ENCODE data around the gene SARDH. TPM values are rescaled to one million over a fixed set of nuclear protein-coding genes. Genes with fewer than 3 reads are reported as not detected.

Gene SARDH
- total and polyA plus RNA-seq, 2 of the 8 experiments (the other 6 are each of a cell fraction or from before 2014, with no cell fraction given): 6.4 to 7.4 TPM

DNA sequence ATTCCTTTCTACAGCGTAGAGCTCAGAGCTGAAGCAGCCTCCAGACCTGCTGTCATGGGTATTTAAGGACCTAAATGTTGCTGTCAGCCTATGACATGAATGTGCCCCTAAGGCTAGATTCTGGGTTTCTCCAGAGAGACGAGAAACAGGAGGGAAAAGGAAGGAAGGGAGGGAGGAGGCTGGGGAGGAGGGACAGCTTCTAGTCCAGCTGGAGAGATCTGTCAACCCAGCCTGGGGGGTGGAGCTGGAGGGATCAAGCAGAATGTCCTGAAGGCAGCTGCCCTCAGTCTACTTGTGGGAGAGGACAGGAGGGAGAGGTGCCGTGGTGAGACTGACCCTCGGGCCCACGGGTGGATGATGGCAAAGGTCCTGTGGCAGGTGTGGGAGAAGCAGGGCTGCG lies 103.1 kb downstream of the SARDH start:
- Histone ChIP-seq H2BK20ac (ENCODE audit: low read length) (no peak overlapping the region), H3K23me2 (ENCODE audit: low read depth, low read length) (no peaks in the 10 kb centered on the region), H3K27me3 (replicated peaks in 1 of 4; ENCODE audit: control insufficient read depth in 3 of 4, extremely low read depth in 1 of 4, insufficient read depth in 3 of 4, low read length in 3 of 4) (no peaks in the 10 kb centered on the region; a peak in 1 of 7 replicates), H3K4ac (replicated peaks; ENCODE audit: insufficient read length, low read depth, low read length) (no peak overlapping the region), H4K91ac (replicated peaks; ENCODE audit: insufficient read length, low read length) (no peak overlapping the region), H3K14ac (ENCODE audit: insufficient read length) (no peak overlapping the region), H2BK12ac (ENCODE audit: low read depth, low read length) (no peak overlapping the region), H2BK120ac (replicated peaks; ENCODE audit: low read depth, low read length) (no peak overlapping the region), H3K79me2 (ENCODE audit: control insufficient read depth in 1 of 2, insufficient read depth in 2 of 2, low read length in 2 of 2) (no peaks in the 10 kb centered on the region), H2BK15ac (ENCODE audit: low read length) (no peak overlapping the region), H2AK5ac (ENCODE audit: low read depth, low read length) (no peak overlapping the region), H3K36me3 (ENCODE audit: control insufficient read depth in 2 of 4, insufficient read depth in 4 of 4, low read length in 3 of 4) (no peaks in the 10 kb centered on the region), H4K5ac (ENCODE audit: insufficient read length, low read depth, low read length) (no peak overlapping the region), H3K18ac (ENCODE audit: extremely low read depth, low read length) (peak overlapping the region; percentile 9; the same call in 1 of the 2 replicates), H3K27ac (ENCODE audit: low read depth, low read length) (no peak overlapping the region), H3K23ac (ENCODE audit: insufficient read length) (no peak overlapping the region), H4K20me1 (replicated peaks in 1 of 2; ENCODE audit: control insufficient read depth in 1 of 2, insufficient read depth in 2 of 2, low read length in 2 of 2) (peaks cover 0 to 2% of the 10 kb centered on the region in 2 experiments), H3K9me3 (ENCODE audit: insufficient read depth in 2 of 2, low read depth in 1 of 2, low read length in 1 of 2) (no peaks in the 10 kb centered on the region), H3K79me1 (ENCODE audit: low read depth, low read length) (no peaks in the 10 kb centered on the region), H4K8ac (ENCODE audit: extremely low read depth, insufficient read depth, low read length) (no peak overlapping the region), H2BK5ac (ENCODE audit: low read depth, low read length) (no peak overlapping the region), H3K4me3 (ENCODE audit: extremely low read depth in 1 of 4, insufficient read depth in 2 of 4, low read depth in 3 of 4, low read length in 4 of 4) (no peak overlapping the region), H3K4me2 (ENCODE audit: insufficient read depth in 1 of 2, low read depth in 2 of 2, low read length in 2 of 2) (no peak overlapping the region), H3K9ac (replicated peaks in 1 of 4; ENCODE audit: extremely low read depth in 1 of 4, low read depth in 3 of 4, low read length in 3 of 4) (no peak overlapping the region), H2AFZ (ENCODE audit: low read length) (no peak overlapping the region), H3K56ac (replicated peaks; ENCODE audit: insufficient read length, low read depth, low read length) (no peak overlapping the region), H3K4me1 (replicated peaks in 1 of 4; ENCODE audit: control insufficient read depth in 3 of 4, insufficient read depth in 4 of 4, low read length in 3 of 4) (peaks cover 0 to 28% (median 18%) of the 10 kb centered on the region in 4 experiments; a peak in 6 of 7 replicates)
- 80% methylated on average over 6 of the region's 6 CpGs; no CpG with 5 or more reads in 1 of the 2 experiments for WGBS, 2 experiments (ENCODE audit: extremely low coverage in 1 of 2, insufficient coverage in 1 of 2, insufficient read length in 1 of 2, insufficient replicate concordance in 2 of 2, low coverage in 1 of 2, low lambda C conversion rate in 2 of 2, missing lambda C conversion rate in 1 of 2)
- FAIRE-seq: no peak
- POLR2A ChIA-PET (ENCODE audit: partially characterized antibody): no interaction called here
- CTCF ChIA-PET (ENCODE audit: partially characterized antibody): interaction anchor here (0.6 to 3.0 kb wide), 9 partner anchors 12 to 88 kb away, joined by 3 to 11 read pairs (median 4); no protein-coding TSS in a partner anchor
- no peak for DNase-seq (ENCODE audit: low read depth in 1 of 2, low spot score in 2 of 2)
- TF ChIP-seq CBX5 (IDR thresholded peaks at IDR 0.05; ENCODE audit: low read depth, low read length) (no peak), JUND (IDR thresholded peaks at IDR 0.05; ENCODE audit: low read length) (no peak), GTF2F1 (IDR thresholded peaks at IDR 0.05; ENCODE audit: borderline replicate concordance, low read depth, low read length) (no peak), PHF8 (conservative IDR thresholded peaks at IDR 0.05; ENCODE audit: low read depth, low read length) (no peak), POLR2AphosphoS5 (IDR thresholded peaks at IDR 0.05; ENCODE audit: low read depth, low read length) (no peak), EP300 (IDR thresholded peaks at IDR 0.05; ENCODE audit: borderline replicate concordance in 1 of 2, low read depth in 2 of 2, low read length in 2 of 2) (no peak), HDAC6 (IDR thresholded peaks at IDR 0.05; ENCODE audit: low read depth, low read length) (no peak)
- TF ChIP-seq, protein P1, sequence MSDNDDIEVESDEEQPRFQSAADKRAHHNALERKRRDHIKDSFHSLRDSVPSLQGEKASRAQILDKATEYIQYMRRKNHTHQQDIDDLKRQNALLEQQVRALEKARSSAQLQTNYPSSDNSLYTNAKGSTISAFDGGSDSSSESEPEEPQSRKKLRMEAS (IDR thresholded peaks at IDR 0.05): no peak
- TF ChIP-seq, protein P2, sequence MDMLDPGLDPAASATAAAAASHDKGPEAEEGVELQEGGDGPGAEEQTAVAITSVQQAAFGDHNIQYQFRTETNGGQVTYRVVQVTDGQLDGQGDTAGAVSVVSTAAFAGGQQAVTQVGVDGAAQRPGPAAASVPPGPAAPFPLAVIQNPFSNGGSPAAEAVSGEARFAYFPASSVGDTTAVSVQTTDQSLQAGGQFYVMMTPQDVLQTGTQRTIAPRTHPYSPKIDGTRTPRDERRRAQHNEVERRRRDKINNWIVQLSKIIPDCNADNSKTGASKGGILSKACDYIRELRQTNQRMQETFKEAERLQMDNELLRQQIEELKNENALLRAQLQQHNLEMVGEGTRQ (IDR thresholded peaks at IDR 0.05; ENCODE audit: low read length): no peak
- TF ChIP-seq, protein P3, sequence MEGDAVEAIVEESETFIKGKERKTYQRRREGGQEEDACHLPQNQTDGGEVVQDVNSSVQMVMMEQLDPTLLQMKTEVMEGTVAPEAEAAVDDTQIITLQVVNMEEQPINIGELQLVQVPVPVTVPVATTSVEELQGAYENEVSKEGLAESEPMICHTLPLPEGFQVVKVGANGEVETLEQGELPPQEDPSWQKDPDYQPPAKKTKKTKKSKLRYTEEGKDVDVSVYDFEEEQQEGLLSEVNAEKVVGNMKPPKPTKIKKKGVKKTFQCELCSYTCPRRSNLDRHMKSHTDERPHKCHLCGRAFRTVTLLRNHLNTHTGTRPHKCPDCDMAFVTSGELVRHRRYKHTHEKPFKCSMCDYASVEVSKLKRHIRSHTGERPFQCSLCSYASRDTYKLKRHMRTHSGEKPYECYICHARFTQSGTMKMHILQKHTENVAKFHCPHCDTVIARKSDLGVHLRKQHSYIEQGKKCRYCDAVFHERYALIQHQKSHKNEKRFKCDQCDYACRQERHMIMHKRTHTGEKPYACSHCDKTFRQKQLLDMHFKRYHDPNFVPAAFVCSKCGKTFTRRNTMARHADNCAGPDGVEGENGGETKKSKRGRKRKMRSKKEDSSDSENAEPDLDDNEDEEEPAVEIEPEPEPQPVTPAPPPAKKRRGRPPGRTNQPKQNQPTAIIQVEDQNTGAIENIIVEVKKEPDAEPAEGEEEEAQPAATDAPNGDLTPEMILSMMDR (IDR thresholded peaks at IDR 0.05; ENCODE audit: control extremely low read depth in 1 of 3, insufficient read depth in 1 of 3, low read depth in 1 of 3, low read length in 3 of 3): no peak
